ENCODE data around the gene GLCE. TPM values are rescaled to one million over a fixed set of nuclear protein-coding genes. Genes with fewer than 3 reads are reported as not detected.

The GLCE gene
- total and polyA plus RNA-seq, 4 donors = 6.8 to 26.3 (median 13.7) TPM

DNA sequence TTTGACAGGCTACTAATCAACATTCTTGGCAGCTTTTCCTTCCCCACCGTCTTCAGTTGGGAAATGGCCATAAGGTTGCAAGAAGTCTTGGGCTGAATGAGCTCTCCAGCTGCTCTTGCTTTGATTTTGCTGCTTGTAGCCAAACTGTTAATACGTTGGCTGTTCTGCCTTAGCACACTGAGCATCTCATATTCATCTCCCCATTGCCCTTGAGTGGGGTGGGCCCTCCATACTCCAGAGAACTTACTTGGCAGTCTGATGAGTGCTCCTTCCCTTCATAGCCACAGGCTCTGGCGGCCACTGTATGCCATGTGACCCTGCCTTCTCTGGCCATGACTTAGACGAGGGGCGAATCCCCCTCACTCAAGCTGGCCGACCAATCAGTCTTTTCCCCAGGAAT lies 112.5 kb downstream of the GLCE start:
- Histone ChIP-seq H3K9me3 (ENCODE audit: control insufficient read depth in 4 of 4, low read length in 3 of 4) (no peaks in the 10 kb centered on the region), H3K27ac (ENCODE audit: low read depth in 1 of 2, low read length in 2 of 2) (no peak overlapping the region), H3K27me3 (ENCODE audit: control insufficient read depth in 4 of 4, insufficient read depth in 4 of 4, low read length in 3 of 4) (no peaks in the 10 kb centered on the region), H3K9ac (ENCODE audit: low read depth in 1 of 2, low read length in 2 of 2) (no peak overlapping the region), H3K4me1 (ENCODE audit: control insufficient read depth in 4 of 4, insufficient read depth in 4 of 4, low read length in 3 of 4) (no peaks in the 10 kb centered on the region), H3K4me3 (ENCODE audit: low read depth in 1 of 3, low read length in 3 of 3) (no peak overlapping the region), H3K36me3 (ENCODE audit: control insufficient read depth in 4 of 4, insufficient read depth in 3 of 4, low read depth in 1 of 4, low read length in 3 of 4) (peaks cover 0 to 8% (median 5%) of the 10 kb centered on the region in 4 donors)
- 92% methylated on average over 6 of the region's 6 CpGs for WGBS
- no peak for TF ChIP-seq HNF4A (conservative IDR thresholded peaks at IDR 0.05)
- no peak for TF ChIP-seq MAX (IDR thresholded peaks at IDR 0.05)
- TF ChIP-seq FOXA2 (IDR thresholded peaks at IDR 0.05) = no peak
- TF ChIP-seq SP1 (IDR thresholded peaks at IDR 0.05) = no peak
- no peak for TF ChIP-seq ATF3 (IDR thresholded peaks at IDR 0.05)
- TF ChIP-seq REST (IDR thresholded peaks at IDR 0.05) = no peak
- no peak for TF ChIP-seq CTCF (IDR thresholded peaks at IDR 0.05; ENCODE audit: low read depth, low read length, missing input control)
- no peak for TF ChIP-seq RAD21 (IDR thresholded peaks at IDR 0.05)
- TF ChIP-seq JUND (IDR thresholded peaks at IDR 0.05) = no peak
- TF ChIP-seq GABPA (IDR thresholded peaks at IDR 0.05 in 1 of 2, conservative IDR thresholded peaks at IDR 0.05 in 1 of 2) = no peak
- no peak for TF ChIP-seq HNF4G (IDR thresholded peaks at IDR 0.05)
- TF ChIP-seq FOXA1 (IDR thresholded peaks at IDR 0.05) = no peak
- TF ChIP-seq YY1 (IDR thresholded peaks at IDR 0.05) = no peak
- DNase-seq (ENCODE audit: low spot score) = no peak

DNA sequence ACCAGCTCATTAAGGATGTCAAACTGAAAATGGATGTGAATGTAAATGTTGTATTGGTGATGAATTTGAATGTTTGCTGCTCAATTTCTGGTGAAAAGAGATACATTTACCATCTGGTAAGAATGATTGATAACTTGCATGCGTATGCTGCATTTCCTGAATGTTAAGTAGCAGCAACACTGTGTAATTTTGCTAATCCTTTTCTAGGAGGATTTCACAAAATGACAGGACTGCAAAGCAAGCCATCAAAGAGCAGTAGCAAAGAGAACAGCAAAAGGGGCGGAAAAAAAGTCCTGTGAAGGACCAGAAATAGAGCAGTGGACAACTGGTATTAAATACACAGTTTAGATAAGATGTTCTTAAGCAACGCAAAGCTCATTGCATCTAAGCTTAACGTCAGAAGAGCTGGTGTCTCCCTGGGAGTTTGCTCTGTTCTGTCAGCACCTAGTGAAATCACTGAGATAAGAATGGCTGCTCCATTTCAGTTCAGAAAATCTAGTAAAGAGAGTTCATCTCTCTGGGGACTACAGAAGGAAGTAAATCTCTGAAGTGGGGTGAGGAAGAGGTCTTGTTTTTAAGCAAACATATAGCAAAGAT lies 114.7 kb downstream of the GLCE start:
- H3K4me1 ChIP-seq (ENCODE audit: control insufficient read depth in 4 of 4, insufficient read depth in 4 of 4, low read length in 3 of 4) = no peaks in the 10 kb centered on the region
- DNase-seq (ENCODE audit: low spot score) = no peak
- H3K27ac ChIP-seq (ENCODE audit: low read depth in 1 of 2, low read length in 2 of 2) = no peak overlapping the region
- no peaks in the 10 kb centered on the region for H3K27me3 ChIP-seq (ENCODE audit: control insufficient read depth in 4 of 4, insufficient read depth in 4 of 4, low read length in 3 of 4)
- no peak overlapping the region for H3K9ac ChIP-seq (ENCODE audit: low read depth in 1 of 2, low read length in 2 of 2)
- H3K9me3 ChIP-seq (ENCODE audit: control insufficient read depth in 4 of 4, low read length in 3 of 4) = no peaks in the 10 kb centered on the region
- WGBS = 65% methylated on average over 4 of the region's 4 CpGs
- H3K36me3 ChIP-seq (ENCODE audit: control insufficient read depth in 4 of 4, insufficient read depth in 3 of 4, low read depth in 1 of 4, low read length in 3 of 4) = no peaks in the 10 kb centered on the region
- H3K4me3 ChIP-seq (ENCODE audit: low read depth in 1 of 3, low read length in 3 of 3) = no peak overlapping the region
- no peak for TF ChIP-seq FOXA2 (IDR thresholded peaks at IDR 0.05)
- no peak for TF ChIP-seq EGR1 (IDR thresholded peaks at IDR 0.05; ENCODE audit: low read depth in 2 of 2)
- no peak for TF ChIP-seq SP1 (IDR thresholded peaks at IDR 0.05)
- TF ChIP-seq FOXA1 (IDR thresholded peaks at IDR 0.05) = no peak
- TF ChIP-seq YY1 (IDR thresholded peaks at IDR 0.05) = no peak
- no peak for TF ChIP-seq NR2F2 (IDR thresholded peaks at IDR 0.05)
- no peak for TF ChIP-seq HNF4A (conservative IDR thresholded peaks at IDR 0.05)
- no peak for TF ChIP-seq GABPA (IDR thresholded peaks at IDR 0.05 in 1 of 2, conservative IDR thresholded peaks at IDR 0.05 in 1 of 2)
- no peak for TF ChIP-seq TAF1 (conservative IDR thresholded peaks at IDR 0.05)
- TF ChIP-seq RXRA (IDR thresholded peaks at IDR 0.05) = no peak
- TF ChIP-seq ATF3 (IDR thresholded peaks at IDR 0.05) = no peak
- no peak for TF ChIP-seq HNF4G (IDR thresholded peaks at IDR 0.05)
- TF ChIP-seq REST (IDR thresholded peaks at IDR 0.05) = no peak
- no peak for TF ChIP-seq RAD21 (IDR thresholded peaks at IDR 0.05)
- TF ChIP-seq JUND (IDR thresholded peaks at IDR 0.05) = no peak
- TF ChIP-seq, protein P1, sequence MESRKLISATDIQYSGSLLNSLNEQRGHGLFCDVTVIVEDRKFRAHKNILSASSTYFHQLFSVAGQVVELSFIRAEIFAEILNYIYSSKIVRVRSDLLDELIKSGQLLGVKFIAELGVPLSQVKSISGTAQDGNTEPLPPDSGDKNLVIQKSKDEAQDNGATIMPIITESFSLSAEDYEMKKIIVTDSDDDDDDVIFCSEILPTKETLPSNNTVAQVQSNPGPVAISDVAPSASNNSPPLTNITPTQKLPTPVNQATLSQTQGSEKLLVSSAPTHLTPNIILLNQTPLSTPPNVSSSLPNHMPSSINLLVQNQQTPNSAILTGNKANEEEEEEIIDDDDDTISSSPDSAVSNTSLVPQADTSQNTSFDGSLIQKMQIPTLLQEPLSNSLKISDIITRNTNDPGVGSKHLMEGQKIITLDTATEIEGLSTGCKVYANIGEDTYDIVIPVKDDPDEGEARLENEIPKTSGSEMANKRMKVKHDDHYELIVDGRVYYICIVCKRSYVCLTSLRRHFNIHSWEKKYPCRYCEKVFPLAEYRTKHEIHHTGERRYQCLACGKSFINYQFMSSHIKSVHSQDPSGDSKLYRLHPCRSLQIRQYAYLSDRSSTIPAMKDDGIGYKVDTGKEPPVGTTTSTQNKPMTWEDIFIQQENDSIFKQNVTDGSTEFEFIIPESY (IDR thresholded peaks at IDR 0.05) = no peak

All from liver (tissue), 9 donors.